IMR-90 (cell line): ENCODE measurements around the gene THADA. TPM values are rescaled to one million over a fixed set of nuclear protein-coding genes. Genes with fewer than 3 reads are reported as not detected.

Experiments used
- ATAC-seq: fragments of 200-7000 bp; cut with Tn5 transposase; 2 replicates; pipeline ENCODE4 v1.9.1; 2020; ENCODE audit warnings: low read depth, mild to moderate bottlenecking, moderate library complexity
- BruUV-seq: library from RNA; stranded (reverse); fragments of 400-500 nt; replicated peaks from 2 replicates; lab custom pipeline; 2021; lab: Mats Ljungman, UMichigan
- CTCF ChIA-PET: fragments of 300-600 bp; formaldehyde crosslinking; extraction: SDS; loops from one replicate; lab custom pipeline; 2021; ENCODE audit warnings: antibody characterized with exemption; lab: Yijun Ruan, JAX
- POLR2A ChIA-PET: fragments of 300-600 bp; sonication (Branson Sonifier 250); formaldehyde crosslinking; loops from one replicate; lab custom pipeline; 2022; ENCODE audit warnings: antibody characterized with exemption; ENCODE audit not compliant: unreplicated experiment; lab: Charles Lee
- DNase-seq: peaks from one replicate; pipeline ENCODE4 v3.0.0; 2013
- H2AFZ ChIP-seq: replicated peaks from 2 replicates; pipeline ENCODE3; 2013; ENCODE audit warnings: low read length, mild to moderate bottlenecking; ENCODE audit not compliant: poor library complexity
- H2AK5ac ChIP-seq: 2 replicates; pipeline ENCODE4 v1.6.1; 2013; ENCODE audit warnings: low read depth, low read length, inconsistent platforms
- H2AK9ac ChIP-seq: replicated peaks from 2 replicates; pipeline ENCODE3; 2013; ENCODE audit warnings: mild to moderate bottlenecking, low read depth, low read length, moderate library complexity; ENCODE audit not compliant: poor library complexity
- H2BK120ac ChIP-seq: 2 replicates; pipeline ENCODE4 v1.6.1; 2013; ENCODE audit warnings: low read depth, low read length, inconsistent platforms
- H2BK15ac ChIP-seq: 3 replicates; pipeline ENCODE4 v1.6.1; 2013; ENCODE audit warnings: low read depth, low read length, inconsistent platforms
- H2BK20ac ChIP-seq: 2 replicates; pipeline ENCODE4 v1.6.1; 2013; ENCODE audit warnings: low read depth, mild to moderate bottlenecking, inconsistent platforms, low read length, moderate library complexity
- H2BK5ac ChIP-seq: 2 replicates; pipeline ENCODE4 v1.6.1; 2013; ENCODE audit warnings: mild to moderate bottlenecking, low read depth, low read length, inconsistent platforms; ENCODE audit not compliant: poor library complexity, severe bottlenecking
- H3K14ac ChIP-seq: replicated peaks from 2 replicates; pipeline ENCODE4 v1.6.1; 2013; ENCODE audit warnings: low read depth, low read length, inconsistent platforms
- H3K18ac ChIP-seq: 2 replicates; pipeline ENCODE4 v1.6.1; 2013; ENCODE audit warnings: low read depth, low read length, control low read depth
- H3K23ac ChIP-seq: 2 replicates; pipeline ENCODE4 v1.6.1; 2013; ENCODE audit warnings: low read depth, low read length, inconsistent platforms
- H3K27ac ChIP-seq: 2 replicates; pipeline ENCODE4 v1.5.1; 2013; ENCODE audit warnings: mild to moderate bottlenecking, control low read depth, low read length; ENCODE audit not compliant: insufficient read depth
- H3K27me3 ChIP-seq: 2 replicates; pipeline ENCODE4 v1.6.1; 2013; ENCODE audit warnings: low read length; ENCODE audit not compliant: control insufficient read depth, insufficient read depth
- H3K36me3 ChIP-seq: 2 replicates; pipeline ENCODE4 v1.6.1; 2013; ENCODE audit warnings: low read length, mixed read lengths; ENCODE audit not compliant: control insufficient read depth, insufficient read depth
- H3K4ac ChIP-seq: 2 replicates; pipeline ENCODE4 v1.6.1; 2013; ENCODE audit warnings: low read depth, low read length, inconsistent platforms
- H3K4me1 ChIP-seq: 2 replicates; pipeline ENCODE4 v1.6.1; 2013; ENCODE audit warnings: low read length, mixed read lengths; ENCODE audit not compliant: control insufficient read depth, insufficient read depth
- H3K4me2 ChIP-seq: 2 replicates; pipeline ENCODE4 v1.6.1; 2013; ENCODE audit warnings: low read depth, mild to moderate bottlenecking, control low read depth, low read length, moderate library complexity
- H3K4me3 ChIP-seq: 2 replicates; pipeline ENCODE4 v1.5.1; 2013; ENCODE audit warnings: low read depth, mild to moderate bottlenecking, control low read depth, low read length, moderate library complexity; ENCODE audit not compliant: insufficient read depth
- H3K56ac ChIP-seq: 2 replicates; pipeline ENCODE4 v1.6.1; 2013; ENCODE audit warnings: low read length, inconsistent platforms; ENCODE audit not compliant: insufficient read depth; ENCODE audit errors: extremely low read depth
- H3K79me1 ChIP-seq, 2 experiments: 2 replicates each; pipeline ENCODE4 v1.6.1; 2013; ENCODE audit warnings: low read length in 2 of 2, inconsistent platforms in 1 of 2, low read depth in 1 of 2
- H3K9ac ChIP-seq: 2 replicates; pipeline ENCODE4 v1.6.1; 2013; ENCODE audit warnings: low read depth, low read length, control low read depth
- H3K9me1 ChIP-seq: 2 replicates; pipeline ENCODE4 v1.6.1; 2013; ENCODE audit warnings: low read length, inconsistent platforms; ENCODE audit not compliant: insufficient read depth
- H3K9me3 ChIP-seq: 2 replicates; pipeline ENCODE4 v1.6.1; 2013; ENCODE audit warnings: low read length; ENCODE audit not compliant: control insufficient read depth, insufficient read depth
- H4K20me1 ChIP-seq: 2 replicates; pipeline ENCODE4 v1.6.1; 2013; ENCODE audit warnings: low read length, inconsistent platforms; ENCODE audit not compliant: insufficient read depth
- H4K5ac ChIP-seq: 2 replicates; pipeline ENCODE4 v1.6.1; 2013; ENCODE audit warnings: mild to moderate bottlenecking, low read depth, low read length, control low read depth
- H4K8ac ChIP-seq, 2 experiments: 2 replicates each; pipeline ENCODE4 v1.6.1; 2013; ENCODE audit warnings: low read depth in 2 of 2, low read length in 2 of 2, control low read depth in 1 of 2, inconsistent platforms in 1 of 2
- H4K91ac ChIP-seq: 2 replicates; pipeline ENCODE4 v1.6.1; 2013; ENCODE audit warnings: low read depth, low read length, inconsistent platforms; ENCODE audit not compliant: insufficient read depth
- BHLHE40 ChIP-seq: fragments of 150-350 bp; IDR thresholded peaks from 2 replicates; pipeline ENCODE4 v1.6.1; 2016; ENCODE audit warnings: mild to moderate bottlenecking, low read depth, low read length
- CEBPB ChIP-seq: IDR thresholded peaks from 2 replicates; pipeline ENCODE4 v1.6.1; 2012; ENCODE audit warnings: low read depth, low read length, improper control_type of control experiment
- CHD1 ChIP-seq: IDR thresholded peaks from 2 replicates; pipeline ENCODE4 v1.6.1; 2012; ENCODE audit warnings: low read depth, low read length, improper control_type of control experiment
- CTCF ChIP-seq: conservative IDR thresholded peaks from 2 replicates; pipeline ENCODE4 v1.5.1; 2012; ENCODE audit warnings: mild to moderate bottlenecking, low read depth, low read length, improper control_type of control experiment
- ELK1 ChIP-seq: fragments of 150-350 bp; IDR thresholded peaks from 2 replicates; pipeline ENCODE4 v1.6.1; 2016; ENCODE audit warnings: low read depth, mild to moderate bottlenecking, low read length, moderate library complexity, borderline replicate concordance
- FOS ChIP-seq: fragments of 150-350 bp; IDR thresholded peaks from 2 replicates; pipeline ENCODE4 v1.6.1; 2016; ENCODE audit warnings: low read depth, low read length
- MAFK ChIP-seq: IDR thresholded peaks from 2 replicates; pipeline ENCODE4 v1.6.1; 2012; ENCODE audit warnings: low read depth, low read length, improper control_type of control experiment
- MAZ ChIP-seq: IDR thresholded peaks from 2 replicates; pipeline ENCODE4 v1.6.1; 2012; ENCODE audit warnings: low read depth, mild to moderate bottlenecking, low read length, improper control_type of control experiment, moderate library complexity, borderline replicate concordance
- MXI1 ChIP-seq: IDR thresholded peaks from 2 replicates; pipeline ENCODE4 v1.6.1; 2012; ENCODE audit warnings: low read depth, mild to moderate bottlenecking, low read length, moderate library complexity, borderline replicate concordance
- NFE2L2 ChIP-seq: fragments of 150-350 bp; IDR thresholded peaks from 2 replicates; pipeline ENCODE4 v1.6.1; 2016; ENCODE audit warnings: low read depth, mild to moderate bottlenecking, low read length
- POLR2A ChIP-seq: IDR thresholded peaks from 2 replicates; pipeline ENCODE4 v1.6.1; 2012; ENCODE audit warnings: mild to moderate bottlenecking, low read depth, low read length
- RAD21 ChIP-seq: IDR thresholded peaks from 2 replicates; pipeline ENCODE4 v1.6.1; 2012; ENCODE audit warnings: low read length, improper control_type of control experiment
- RCOR1 ChIP-seq: IDR thresholded peaks from 2 replicates; pipeline ENCODE4 v1.6.1; 2012; ENCODE audit warnings: mild to moderate bottlenecking, low read length, improper control_type of control experiment; ENCODE audit not compliant: insufficient replicate concordance
- RFX5 ChIP-seq: IDR thresholded peaks from 2 replicates; pipeline ENCODE4 v1.8.0; 2012; ENCODE audit warnings: low read depth, mild to moderate bottlenecking, low read length, moderate library complexity
- SMC3 ChIP-seq: fragments of 150-350 bp; IDR thresholded peaks from 2 replicates; pipeline ENCODE4 v1.6.1; 2016; ENCODE audit warnings: low read depth, mild to moderate bottlenecking, antibody characterized with exemption, low read length, moderate library complexity
- USF2 ChIP-seq: fragments of 150-350 bp; IDR thresholded peaks from 2 replicates; pipeline ENCODE4 v1.6.1; 2017; ENCODE audit warnings: mild to moderate bottlenecking, antibody characterized with exemption, low read length, low read depth
- WGBS, 2 experiments: methylation state at CpG; one replicate each; pipeline versions ENCODE4 v1.1.5 to v1.1.7; 2013; ENCODE audit warnings: missing lambda C conversion rate in 2 of 2; ENCODE audit not compliant: insufficient read length in 1 of 2; ENCODE audit errors: extremely low coverage in 2 of 2; 5-methylcytosine and 5-hydroxymethylcytosine counted together
- dilution Hi-C: fragments of 300-500 bp; cut with HindIII; formaldehyde crosslinking; loops from one replicate; pipeline ENCODE4 v1.14.3; 2018; ENCODE audit warnings: low sequenced_read_pairs; ENCODE audit not compliant: unreplicated experiment
- in situ Hi-C: fragments of 300-500 bp; cut with MboI; formaldehyde crosslinking; loops from 3 replicates; pipeline ENCODE4 v1.14.3; 2019; ENCODE audit warnings: low sequenced_read_pairs, inconsistent platforms, mixed read lengths
- intact Hi-C: fragments of 100-400 bp; cut with micrococcal nuclease; formaldehyde crosslinking; loops from 2 replicates; pipeline ENCODE4 v1.10.0; 2022
- polyA plus RNA-seq, 3 experiments: library from polyadenylated mRNA; depleted of rRNA; stranded (reverse); fragments of >200 nt; gene quantifications; 2 replicates each; pipeline ENCODE4 v1.2.3, GENCODE V29; 2012; ENCODE audit warnings: low replicate concordance in 1 of 3
- total RNA-seq: library from RNA; depleted of rRNA; stranded (reverse); fragments of >200 nt; gene quantifications from 2 replicates; pipeline ENCODE4 v1.2.3, GENCODE V29; 2012

THADA gene
- total and polyA plus RNA-seq, 2 of the 4 experiments (the other 2 are of a cell fraction): 10.5 to 21.3 TPM

GRCh38 chr2:43214253-43214652 is 381.6 kb downstream of the THADA start:
- Histone ChIP-seq H3K9me1 (peaks cover 19% of the 10 kb centered on the region), H3K27me3 (no peaks in the 10 kb centered on the region), H3K56ac (no peak overlapping the region), H3K18ac (no peak overlapping the region), H2AK5ac (no peak overlapping the region; the same call in 1 of the 2 replicates), H4K5ac (no peak overlapping the region), H3K14ac (no peak overlapping the region), H4K20me1 (no peaks in the 10 kb centered on the region), H4K8ac (no peak overlapping the region), H3K4me3 (no peak overlapping the region), H3K4me2 (no peak overlapping the region), H4K91ac (no peak overlapping the region), H3K4ac (no peak overlapping the region), H2BK120ac (no peak overlapping the region), H3K9ac (no peak overlapping the region), H2AK9ac (no peak overlapping the region), H2BK20ac (no peak overlapping the region), H2AFZ (no peak overlapping the region), H3K79me1 (peaks cover 6 to 18% of the 10 kb centered on the region in 2 experiments), H2BK15ac (no peak overlapping the region), H3K27ac (no peak overlapping the region), H3K23ac (no peak overlapping the region), H3K36me3 (no peaks in the 10 kb centered on the region), H2BK5ac (no peak overlapping the region), H3K4me1 (peaks cover 22% of the 10 kb centered on the region), H3K9me3 (no peaks in the 10 kb centered on the region)
- ChIA-PET CTCF (no interaction called here), POLR2A (no interaction called here)
- BruUV-seq: no TSS peak
- no peak for DNase-seq
- no peak for TF ChIP-seq RCOR1
- TF ChIP-seq ELK1: no peak
- TF ChIP-seq MAZ: no peak
- no peak for TF ChIP-seq BHLHE40
- TF ChIP-seq CTCF: no peak
- no peak for TF ChIP-seq MAFK
- TF ChIP-seq MXI1: no peak
- no peak for TF ChIP-seq POLR2A
- no peak for TF ChIP-seq RFX5
- TF ChIP-seq RAD21: no peak
- no peak for TF ChIP-seq CEBPB
- TF ChIP-seq SMC3: no peak
- TF ChIP-seq NFE2L2: no peak
- TF ChIP-seq CHD1: no peak
- TF ChIP-seq FOS: no peak
- no peak for TF ChIP-seq USF2
- dilution Hi-C loops: no loop called here
- intact Hi-C loops: no loop called here
- WGBS, 2 experiments: 96% methylated on average over 4 of the region's 5 CpGs; no CpG with 5 or more reads in 1 of the 2 experiments
- in situ Hi-C loops: no loop called here
- ATAC-seq: no peak
